A549 (cell line): ENCODE data around the gene YLPM1. TPM values are rescaled to one million over a fixed set of nuclear protein-coding genes. Genes with fewer than 3 reads are reported as not detected.

Source experiments
- ATAC-seq, 2 experiments: fragments of 200-7000 bp in 1 of 2; fragments of >200 bp in 1 of 2; cut with Nextera tagmentation in 1 of 2; cut with Tn5 transposase in 1 of 2; 3 replicates each; pipeline versions ENCODE4 v1.8.0 to v1.9.1; 2018 to 2020; ENCODE audit warnings: mild to moderate bottlenecking in 1 of 2, moderate library complexity in 1 of 2
- CTCF ChIA-PET: fragments of 300-600 bp; sonication (Branson Sonifier 250); formaldehyde crosslinking; extraction: SDS; loops from one replicate; lab custom pipeline; 2021; ENCODE audit warnings: antibody characterized with exemption, inconsistent platforms; lab: Yijun Ruan, JAX
- POLR2A ChIA-PET: fragments of 350-600 bp; formaldehyde crosslinking; extraction: SDS; loops from one replicate; lab custom pipeline; 2021; ENCODE audit warnings: antibody characterized with exemption, inconsistent platforms; lab: Yijun Ruan, JAX
- DNase-seq, 2 experiments: peaks; one replicate each; pipeline versions ENCODE4 v3.0.0 to v3.0.0-alpha.2; 2011 to 2016; ENCODE audit warnings: low read depth in 1 of 2, low spot score in 1 of 2
- FAIRE-seq: peaks from 2 replicates; lab custom pipeline; 2011; peaks lifted over from hg19 to GRCh38; lab: Jason Lieb, UNC
- H3K27ac ChIP-seq, 2 experiments: fragments of >200 bp; sonication (Bioruptor Twin); formaldehyde crosslinking; 3 replicates each; pipeline ENCODE4 v1.5.1; 2016 to 2017
- H3K4me1 ChIP-seq: fragments of >200 bp; sonication (Bioruptor Twin); formaldehyde crosslinking; 3 replicates; pipeline ENCODE4 v1.6.1; 2016
- H3K4me2 ChIP-seq: fragments of >200 bp; sonication (Bioruptor Twin); formaldehyde crosslinking; 3 replicates; pipeline ENCODE4 v1.6.1; 2016
- H3K4me3 ChIP-seq: fragments of >200 bp; sonication (Bioruptor Twin); formaldehyde crosslinking; 3 replicates; pipeline ENCODE4 v1.5.1; 2016
- H3K9me3 ChIP-seq: fragments of >200 bp; sonication (Bioruptor Twin); formaldehyde crosslinking; 3 replicates; pipeline ENCODE4 v1.6.1; 2016
- BCL3 ChIP-seq: fragments of >200 bp; sonication (Bioruptor Twin); formaldehyde crosslinking; IDR thresholded peaks from 3 replicates; pipeline ENCODE4 v1.6.1; 2016
- CEBPB ChIP-seq, 2 experiments: fragments of >200 bp in 1 of 2; sonication (Bioruptor Twin) in 1 of 2; formaldehyde crosslinking in 1 of 2; IDR thresholded peaks; 2 replicates each; pipeline ENCODE4 v1.6.1; 2012 to 2016
- CTCF ChIP-seq: fragments of >200 bp; sonication (Bioruptor Twin); formaldehyde crosslinking; IDR thresholded peaks from 3 replicates; pipeline ENCODE4 v1.5.1; 2016
- EHF ChIP-seq: fragments of 250-450 bp; sonication (Bioruptor Pico); IDR thresholded peaks from 2 replicates; pipeline ENCODE4 v1.5.0; 2020; ENCODE audit warnings: mild to moderate bottlenecking
- EP300 ChIP-seq, 2 experiments: fragments of >200 bp; sonication (Bioruptor Twin); formaldehyde crosslinking; IDR thresholded peaks; 2 replicates in 1 of 2; 3 replicates in 1 of 2; pipeline ENCODE4 v1.6.1; 2016 to 2017
- FOXS1 ChIP-seq: fragments of 250-450 bp; sonication (Bioruptor Pico); IDR thresholded peaks from 2 replicates; pipeline ENCODE4 v1.5.0; 2020; ENCODE audit warnings: mild to moderate bottlenecking, moderate library complexity
- HDAC2 ChIP-seq: fragments of 200-600 bp; sonication (generic); IDR thresholded peaks from 2 replicates; pipeline ENCODE4 v1.6.1; 2016
- HEYL ChIP-seq: fragments of 250-450 bp; sonication (Bioruptor Pico); IDR thresholded peaks from 2 replicates; pipeline ENCODE4 v1.8.0; 2021; ENCODE audit warnings: mild to moderate bottlenecking, moderate library complexity
- HOXA7 ChIP-seq: fragments of 250-450 bp; sonication (Bioruptor Pico); IDR thresholded peaks from 2 replicates; pipeline ENCODE4 v1.5.0; 2020; ENCODE audit warnings: mild to moderate bottlenecking, moderate library complexity
- HOXB13 ChIP-seq: fragments of 250-450 bp; sonication (Bioruptor Pico); IDR thresholded peaks from 2 replicates; pipeline ENCODE4 v1.5.0; 2020; ENCODE audit warnings: low read depth, mild to moderate bottlenecking, moderate library complexity
- HOXB5 ChIP-seq: fragments of 250-450 bp; sonication (Bioruptor Pico); IDR thresholded peaks from 2 replicates; pipeline ENCODE4 v1.5.0; 2020; ENCODE audit warnings: mild to moderate bottlenecking, moderate library complexity
- JUNB ChIP-seq: fragments of >200 bp; sonication (Bioruptor Twin); formaldehyde crosslinking; IDR thresholded peaks from 2 replicates; pipeline ENCODE4 v1.6.1; 2016
- KDM1A ChIP-seq: fragments of 200-600 bp; sonication (generic); IDR thresholded peaks from 2 replicates; pipeline ENCODE4 v1.6.1; 2016; ENCODE audit warnings: low read depth, mild to moderate bottlenecking
- MAFK ChIP-seq: fragments of 450-650 bp; IDR thresholded peaks from 2 replicates; pipeline ENCODE4 v1.6.1; 2014; ENCODE audit not compliant: partially characterized antibody
- MAX ChIP-seq: IDR thresholded peaks from 2 replicates; pipeline ENCODE4 v1.6.1; 2012
- MAZ ChIP-seq: fragments of 150-350 bp; IDR thresholded peaks from 2 replicates; pipeline ENCODE4 v1.6.1; 2014; ENCODE audit warnings: antibody characterized with exemption, low read depth, low read length, borderline replicate concordance
- NR3C1 ChIP-seq: fragments of >200 bp; sonication (Bioruptor Twin); formaldehyde crosslinking; IDR thresholded peaks from 3 replicates; pipeline ENCODE4 v1.6.1; 2017
- POLR2A ChIP-seq: IDR thresholded peaks from 2 replicates; pipeline ENCODE4 v1.6.1; 2012; ENCODE audit warnings: mild to moderate bottlenecking, low read length
- RARB ChIP-seq: fragments of 250-450 bp; sonication (Bioruptor Pico); IDR thresholded peaks from 2 replicates; pipeline ENCODE4 v1.8.0; 2021; ENCODE audit warnings: mild to moderate bottlenecking, moderate library complexity
- RCOR1 ChIP-seq: fragments of 150-350 bp; IDR thresholded peaks from 2 replicates; pipeline ENCODE4 v1.6.1; 2014; ENCODE audit warnings: antibody characterized with exemption, low read length, low read depth
- RNF2 ChIP-seq: fragments of 200-600 bp; sonication (generic); IDR thresholded peaks from 2 replicates; pipeline ENCODE4 v1.6.1; 2016; ENCODE audit warnings: low read depth, mild to moderate bottlenecking, antibody characterized with exemption, moderate library complexity, borderline replicate concordance
- SMC3 ChIP-seq: fragments of >200 bp; sonication (Bioruptor Twin); formaldehyde crosslinking; IDR thresholded peaks from 3 replicates; pipeline ENCODE4 v1.6.1; 2018; ENCODE audit warnings: inconsistent platforms
- ZFP36 ChIP-seq: fragments of 450-650 bp; IDR thresholded peaks from 2 replicates; pipeline ENCODE4 v1.6.1; 2014; ENCODE audit warnings: borderline replicate concordance; ENCODE audit not compliant: partially characterized antibody
- ZNF302 ChIP-seq: fragments of 250-450 bp; sonication (Bioruptor Pico); IDR thresholded peaks from 2 replicates; pipeline ENCODE4 v1.9.0; 2021; ENCODE audit warnings: inconsistent platforms, mild to moderate bottlenecking, moderate library complexity
- ZSCAN20 ChIP-seq: fragments of 250-450 bp; sonication (Bioruptor Pico); IDR thresholded peaks from 2 replicates; pipeline ENCODE4 v1.8.0; 2022; ENCODE audit warnings: mild to moderate bottlenecking, moderate library complexity
- WGBS: methylation state at CpG from one replicate; pipeline ENCODE4 v1.1.6; 2017; ENCODE audit errors: missing lambda C conversion rate; 5-methylcytosine and 5-hydroxymethylcytosine counted together
- polyA plus RNA-seq, 4 experiments: library from polyadenylated mRNA; depleted of rRNA in 3 of 4; stranded (reverse); fragments of >200 nt; fragmentation: RNase III in 1 of 4; extraction: RNeasy Plus Mini Kit Qiagen cat#74134 plus additional on column Dnase treatment in 1 of 4; gene quantifications; 2 replicates in 3 of 4; 3 replicates in 1 of 4; pipeline ENCODE4 v1.2.3, GENCODE V29; 2011 to 2017
- TF ChIP-seq, protein P1 (sequence below): IDR thresholded peaks from 2 replicates; pipeline ENCODE4 v1.6.1; 2012
- TF ChIP-seq, protein P2 (sequence below): fragments of 250-450 bp; sonication (Bioruptor Pico); IDR thresholded peaks from 2 replicates; pipeline ENCODE4 v1.5.0; 2020; ENCODE audit warnings: low read depth, mild to moderate bottlenecking, moderate library complexity

YLPM1 gene
- polyA plus RNA-seq, 2 of the 4 experiments (the other 2 are of a cell fraction) = 20.3 to 37.8 TPM

DNA sequence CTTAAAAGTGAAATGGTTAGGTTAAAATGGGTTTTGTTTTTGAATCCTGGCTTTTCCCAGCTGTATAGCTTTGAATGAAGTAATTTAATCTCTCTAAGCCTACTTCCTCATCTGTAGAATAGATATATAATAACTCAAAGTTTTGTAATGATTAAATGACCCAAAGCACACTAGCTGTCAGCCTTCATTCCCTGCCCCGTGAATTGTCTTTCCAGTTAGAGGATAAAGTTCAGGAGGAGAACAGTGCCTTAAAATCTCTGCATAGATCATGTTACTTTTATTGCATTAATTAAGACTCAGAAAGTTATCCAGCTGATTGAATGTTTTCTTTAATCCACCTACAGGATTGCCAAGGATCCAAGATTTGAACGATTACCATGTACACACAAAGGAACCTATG is 30.7 kb upstream of the YLPM1 start:
- ATAC-seq (no peak), FAIRE-seq (no peak), DNase-seq (no peak)
- Histone ChIP-seq H3K4me1 (no peaks in the 10 kb centered on the region; the same call in 2 of the 3 replicates), H3K27ac (no peak overlapping the region), H3K9me3 (no peaks in the 10 kb centered on the region), H3K4me3 (no peak overlapping the region), H3K4me2 (no peak overlapping the region)
- 86% methylated on average over 2 of the region's 2 CpGs for WGBS
- ChIA-PET POLR2A (no interaction called here), CTCF (interaction anchor here (0.6 to 0.9 kb wide), 2 partner anchors 31 to 466 kb away, joined by 3 read pairs; partner anchors contain the start of gene YLPM1)
- TF ChIP-seq KDM1A (no peak), ZFP36 (no peak), RNF2 (no peak), CEBPB (IDR thresholded peaks at IDR 0.05) (no peak), JUNB (no peak), ZSCAN20 (CRISPR knock-in tag) (no peak), HOXB13 (no peak), SMC3 (no peak), NR3C1 (no peak), EP300 (IDR thresholded peaks at IDR 0.05) (no peak), HOXB5 (no peak), MAX (no peak), CTCF (no peak), HEYL (CRISPR knock-in tag) (no peak), RARB (CRISPR knock-in tag) (no peak)
- TF ChIP-seq, protein P1, sequence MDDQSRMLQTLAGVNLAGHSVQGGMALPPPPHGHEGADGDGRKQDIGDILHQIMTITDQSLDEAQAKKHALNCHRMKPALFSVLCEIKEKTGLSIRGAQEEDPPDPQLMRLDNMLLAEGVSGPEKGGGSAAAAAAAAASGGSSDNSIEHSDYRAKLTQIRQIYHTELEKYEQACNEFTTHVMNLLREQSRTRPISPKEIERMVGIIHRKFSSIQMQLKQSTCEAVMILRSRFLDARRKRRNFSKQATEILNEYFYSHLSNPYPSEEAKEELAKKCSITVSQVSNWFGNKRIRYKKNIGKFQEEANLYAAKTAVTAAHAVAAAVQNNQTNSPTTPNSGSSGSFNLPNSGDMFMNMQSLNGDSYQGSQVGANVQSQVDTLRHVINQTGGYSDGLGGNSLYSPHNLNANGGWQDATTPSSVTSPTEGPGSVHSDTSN = no peak

DNA sequence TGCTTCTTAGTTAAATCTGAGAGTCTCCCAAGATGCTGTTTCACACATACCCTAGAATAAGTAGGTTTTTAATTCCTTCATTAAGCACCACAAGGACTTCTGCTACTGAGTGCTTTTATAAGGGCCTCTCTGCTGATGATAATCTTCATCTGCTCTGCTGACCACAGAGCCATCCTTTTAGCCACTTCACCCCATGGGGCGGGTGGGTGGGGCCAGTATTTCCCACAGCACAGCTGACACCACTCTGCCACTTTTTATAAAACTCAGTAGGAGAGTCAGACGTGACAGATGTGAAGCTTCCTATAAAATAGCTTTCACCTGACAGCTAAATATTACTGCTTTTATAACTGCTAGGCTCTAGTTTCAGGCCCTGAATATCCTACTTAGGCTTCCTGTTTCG is 29.9 kb upstream of the YLPM1 start:
- TF ChIP-seq, protein P2, sequence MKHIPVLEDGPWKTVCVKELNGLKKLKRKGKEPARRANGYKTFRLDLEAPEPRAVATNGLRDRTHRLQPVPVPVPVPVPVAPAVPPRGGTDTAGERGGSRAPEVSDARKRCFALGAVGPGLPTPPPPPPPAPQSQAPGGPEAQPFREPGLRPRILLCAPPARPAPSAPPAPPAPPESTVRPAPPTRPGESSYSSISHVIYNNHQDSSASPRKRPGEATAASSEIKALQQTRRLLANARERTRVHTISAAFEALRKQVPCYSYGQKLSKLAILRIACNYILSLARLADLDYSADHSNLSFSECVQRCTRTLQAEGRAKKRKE (CRISPR knock-in tag) = no peak
- TF ChIP-seq MAZ (no peak), HDAC2 (no peak), EHF (CRISPR knock-in tag) (no peak), ZNF302 (CRISPR knock-in tag) (no peak), HOXA7 (no peak), FOXS1 (no peak), RCOR1 (no peak), ZSCAN20 (CRISPR knock-in tag) (no peak), MAFK (no peak), BCL3 (no peak), POLR2A (no peak)
- POLR2A ChIA-PET = no interaction called here

More for the DNA sequence above, 29.9 kb upstream of the YLPM1 start:
- DNase-seq = no peak
- WGBS = 91% methylated on average over 3 of the region's 3 CpGs
- no peak for ATAC-seq
- peaks cover 7% of the 10 kb centered on the region; the same call in 1 of the 3 replicates for H3K4me1 ChIP-seq
- FAIRE-seq = no peak
- no peaks in the 10 kb centered on the region for H3K9me3 ChIP-seq
- no peak overlapping the region for H3K27ac ChIP-seq
- no peak overlapping the region for H3K4me2 ChIP-seq
- CTCF ChIA-PET = no interaction called here
- H3K4me3 ChIP-seq = no peak overlapping the region
